Smooth muscle cell of the brain vasculature (primary cell): ENCODE results near the gene THBS3.
"Not testable (repeated sequence)": the region's sequence is repeated elsewhere in the genome, so short reads cannot be mapped to it uniquely, and the experiment has no call there.

ENCODE experiments used
- DNase-seq: peaks from one replicate; pipeline ENCODE4 v3.0.0-alpha.2; 2012; ENCODE audit warnings: low read depth, low spot score

The THBS3 gene

GRCh38 chr1:155189926-155190325, 17.8 kb downstream of the THBS3 start:
- not testable (repeated sequence) for DNase-seq

DNA sequence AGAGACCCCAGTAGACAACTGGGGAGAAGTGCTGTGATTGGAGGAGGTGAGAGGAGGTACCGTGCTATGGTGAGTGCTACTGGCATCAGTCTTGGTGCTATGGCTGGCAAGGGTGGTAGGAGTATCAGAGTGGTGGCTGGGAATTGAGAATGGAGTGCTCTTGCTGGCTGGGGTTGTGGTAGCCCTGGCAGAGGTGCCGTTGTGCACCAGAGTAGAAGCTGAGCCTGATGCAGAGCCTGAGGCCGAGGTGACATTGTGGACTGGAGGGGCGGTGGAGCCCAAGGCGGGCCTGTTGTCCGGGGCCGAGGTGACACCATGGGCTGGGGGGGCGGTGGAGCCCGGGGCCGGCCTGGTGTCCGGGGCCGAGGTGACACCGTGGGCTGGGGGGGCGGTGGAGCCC, 19.4 kb downstream of the THBS3 start:
- no peak for DNase-seq

GRCh38 chr1:155187456-155187891, 20.2 kb downstream of the THBS3 start:
- no peak for DNase-seq

- DNase-seq, result no peak
Measured at GRCh38 chr1:155186794-155187455, 20.8 kb downstream of the THBS3 start.

GRCh38 chr1:155186067-155186793, 21.5 kb downstream of the THBS3 start:
- no peak for DNase-seq

GRCh38 chr1:155185783-155186066, 22.0 kb downstream of the THBS3 start:
- DNase-seq, result no peak

GRCh38 chr1:155184835-155185782, 22.6 kb downstream of the THBS3 start:
- no peak for DNase-seq

DNA sequence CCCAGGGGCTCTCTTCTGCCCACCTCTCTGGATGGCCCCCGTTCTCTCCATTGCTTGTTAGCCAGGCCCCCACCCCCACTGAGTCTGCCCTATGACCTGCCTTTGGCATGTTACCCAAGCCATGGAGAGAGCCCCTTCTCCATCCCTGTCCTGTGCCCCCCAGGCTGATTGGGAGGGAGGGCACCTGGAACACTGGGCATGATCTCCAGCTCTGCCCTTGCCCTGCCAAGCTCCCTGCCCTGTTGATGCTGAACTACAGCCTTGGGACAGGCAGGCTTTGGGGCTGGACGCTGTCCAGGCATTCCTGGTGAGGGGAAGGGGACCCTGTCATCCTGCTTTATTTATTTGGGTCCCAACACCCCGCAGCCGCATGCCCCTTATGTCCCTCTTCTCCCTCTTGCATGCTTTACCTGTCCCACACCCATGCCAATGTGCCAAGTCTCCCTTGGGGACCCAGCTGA, 23.3 kb downstream of the THBS3 start:
- no peak for DNase-seq

- no peak for DNase-seq
Measured at GRCh38 chr1:155183775-155184221, 23.9 kb downstream of the THBS3 start.

GRCh38 chr1:155182052-155182550, 25.6 kb downstream of the THBS3 start:
- DNase-seq, result no peak

DNA sequence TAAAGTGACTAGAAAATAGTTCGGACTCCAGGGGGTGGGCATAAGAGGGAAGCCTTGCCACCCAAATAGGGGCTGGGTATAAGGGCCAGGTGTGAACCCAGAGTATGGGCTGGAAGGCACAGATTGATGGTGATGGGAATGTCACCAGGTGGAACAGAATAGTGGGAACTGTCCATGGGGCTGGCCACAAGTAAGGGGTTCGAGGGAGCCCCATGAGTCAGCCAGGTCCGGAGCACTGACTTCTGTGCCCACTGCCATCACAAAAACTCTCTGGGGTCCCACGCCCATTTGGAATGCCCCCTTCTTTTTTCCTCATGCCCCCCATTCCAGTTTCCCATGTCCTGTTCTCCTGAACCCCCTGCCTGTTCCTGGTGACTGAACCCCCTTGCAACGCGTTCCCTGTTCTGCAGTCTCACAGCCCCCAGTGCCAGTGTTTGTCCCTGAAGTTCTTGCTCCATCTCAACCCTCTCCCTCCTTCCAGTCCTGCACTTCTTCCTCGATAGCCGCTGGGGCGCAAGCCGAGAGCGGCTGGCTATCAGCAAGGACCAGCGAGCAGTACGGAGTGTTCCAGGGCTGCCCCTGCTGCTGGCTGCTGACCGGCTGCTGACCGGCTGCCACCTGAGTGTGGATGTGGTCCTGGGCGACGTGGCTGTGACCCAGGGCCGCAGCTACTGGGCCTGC, 26.2 kb downstream of the THBS3 start:
- no peak for DNase-seq

- DNase-seq, result no peak
Measured at GRCh38 chr1:155179112-155180031, 28.3 kb downstream of the THBS3 start.

GRCh38 chr1:155178441-155179111, 29.1 kb downstream of the THBS3 start:
- DNase-seq, result no peak

DNA sequence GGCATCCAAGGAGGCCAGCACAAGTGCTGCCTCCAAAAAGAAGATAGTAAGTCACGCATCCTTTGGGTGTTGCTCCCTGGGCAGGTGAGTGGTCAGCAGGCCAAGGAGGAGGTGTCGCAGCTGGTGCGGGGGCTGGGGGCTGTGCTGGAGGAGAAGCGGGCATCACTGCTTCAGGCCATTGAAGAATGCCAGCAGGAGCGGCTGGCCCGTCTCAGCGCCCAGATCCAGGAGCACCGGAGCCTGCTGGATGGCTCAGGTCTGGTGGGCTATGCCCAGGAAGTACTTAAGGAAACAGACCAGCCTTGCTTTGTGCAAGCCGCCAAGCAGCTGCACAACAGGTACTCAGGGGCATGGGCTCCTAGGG, 29.8 kb downstream of the THBS3 start:
- no peak for DNase-seq

- DNase-seq, result no peak
Measured at GRCh38 chr1:155177192-155177917, 30.3 kb downstream of the THBS3 start.

GRCh38 chr1:155176544-155177071, 31.1 kb downstream of the THBS3 start:
- no peak for DNase-seq

DNA sequence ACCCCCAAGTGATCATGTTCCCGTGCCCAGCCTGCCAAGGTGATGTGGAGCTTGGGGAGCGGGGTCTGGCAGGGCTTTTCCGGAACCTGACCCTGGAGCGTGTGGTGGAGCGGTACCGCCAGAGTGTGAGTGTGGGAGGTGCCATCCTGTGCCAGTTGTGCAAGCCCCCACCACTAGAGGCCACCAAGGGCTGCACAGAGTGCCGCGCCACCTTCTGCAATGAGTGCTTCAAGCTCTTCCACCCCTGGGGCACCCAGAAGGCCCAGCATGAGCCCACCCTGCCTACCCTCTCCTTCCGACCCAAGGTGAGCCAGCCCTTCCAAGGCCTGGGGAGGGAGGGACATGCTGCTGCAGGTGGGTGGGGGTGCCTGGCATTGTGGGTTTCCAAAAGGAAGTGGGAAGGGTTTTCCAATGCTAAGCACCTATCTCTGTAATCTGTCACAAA, 31.7 kb downstream of the THBS3 start:
- DNase-seq, result no peak

- no peak for DNase-seq
Measured at GRCh38 chr1:155175281-155175926, 32.3 kb downstream of the THBS3 start.
